GM13976 (cell line): ENCODE data around the gene ZHX3.

Source experiments
- DNase-seq: peaks from one replicate; pipeline ENCODE4 v3.0.0; 2012; ENCODE audit warnings: low spot score
- CTCF ChIP-seq: IDR thresholded peaks from 2 replicates; pipeline ENCODE4 v1.5.1; 2012; ENCODE audit warnings: borderline replicate concordance, mild to moderate bottlenecking; ENCODE audit not compliant: insufficient read depth; ENCODE audit errors: extremely low read depth, missing control alignments, control extremely low read depth
- in situ Hi-C: fragments of 300-500 bp; cut with MboI; formaldehyde crosslinking; loops from one replicate; pipeline ENCODE4 v1.12.0; 2022; ENCODE audit warnings: low sequenced_read_pairs, mixed read lengths, inconsistent platforms; ENCODE audit not compliant: unreplicated experiment

ZHX3 gene

GRCh38 chr20:41258474-41258873 lies 59.1 kb downstream of the ZHX3 start:
- in situ Hi-C loops, result no loop called here
- no peak for DNase-seq
- no peak for TF ChIP-seq CTCF

DNA sequence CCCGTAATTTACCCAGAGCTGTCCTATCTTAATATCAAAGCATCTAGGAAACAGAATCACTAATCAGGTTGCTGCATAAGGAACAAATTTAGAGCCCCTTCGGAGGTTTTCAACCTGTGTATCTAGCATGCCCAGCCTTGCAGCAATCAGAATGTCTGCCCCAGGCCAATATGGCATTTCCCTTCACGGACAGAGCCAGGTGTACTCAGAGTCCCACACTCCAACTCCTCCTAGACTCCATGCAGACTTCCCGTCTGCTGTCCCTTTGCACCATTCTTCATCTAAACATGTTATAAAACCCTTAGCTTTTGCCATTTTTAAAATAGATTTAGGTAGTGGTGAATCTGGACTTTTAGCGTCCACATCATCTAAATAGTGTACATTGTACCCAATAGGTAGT lies 61.0 kb downstream of the ZHX3 start:
- TF ChIP-seq CTCF, result no peak
- in situ Hi-C loops, result no loop called here
- DNase-seq, result no peak

DNA sequence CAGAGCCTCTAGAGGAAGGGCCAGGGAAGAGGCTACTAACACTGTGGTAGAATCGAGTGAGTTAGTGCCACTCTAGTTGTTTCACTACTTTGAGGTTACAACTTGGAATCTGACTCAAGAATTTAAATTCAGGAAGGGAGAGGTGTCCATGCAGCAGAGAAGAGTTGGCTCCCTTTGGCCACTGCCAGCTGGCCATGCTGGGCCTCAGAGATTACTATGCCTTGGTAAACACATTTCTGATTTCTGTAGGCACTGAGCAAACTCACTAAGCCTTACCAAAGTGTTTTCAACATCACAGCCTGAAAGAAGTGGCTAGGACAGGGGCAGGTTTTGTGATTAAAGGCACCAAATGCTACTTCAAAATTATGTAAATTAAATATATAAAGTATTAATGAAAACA lies 61.9 kb downstream of the ZHX3 start:
- no peak for TF ChIP-seq CTCF
- in situ Hi-C loops, result no loop called here
- no peak for DNase-seq

DNA sequence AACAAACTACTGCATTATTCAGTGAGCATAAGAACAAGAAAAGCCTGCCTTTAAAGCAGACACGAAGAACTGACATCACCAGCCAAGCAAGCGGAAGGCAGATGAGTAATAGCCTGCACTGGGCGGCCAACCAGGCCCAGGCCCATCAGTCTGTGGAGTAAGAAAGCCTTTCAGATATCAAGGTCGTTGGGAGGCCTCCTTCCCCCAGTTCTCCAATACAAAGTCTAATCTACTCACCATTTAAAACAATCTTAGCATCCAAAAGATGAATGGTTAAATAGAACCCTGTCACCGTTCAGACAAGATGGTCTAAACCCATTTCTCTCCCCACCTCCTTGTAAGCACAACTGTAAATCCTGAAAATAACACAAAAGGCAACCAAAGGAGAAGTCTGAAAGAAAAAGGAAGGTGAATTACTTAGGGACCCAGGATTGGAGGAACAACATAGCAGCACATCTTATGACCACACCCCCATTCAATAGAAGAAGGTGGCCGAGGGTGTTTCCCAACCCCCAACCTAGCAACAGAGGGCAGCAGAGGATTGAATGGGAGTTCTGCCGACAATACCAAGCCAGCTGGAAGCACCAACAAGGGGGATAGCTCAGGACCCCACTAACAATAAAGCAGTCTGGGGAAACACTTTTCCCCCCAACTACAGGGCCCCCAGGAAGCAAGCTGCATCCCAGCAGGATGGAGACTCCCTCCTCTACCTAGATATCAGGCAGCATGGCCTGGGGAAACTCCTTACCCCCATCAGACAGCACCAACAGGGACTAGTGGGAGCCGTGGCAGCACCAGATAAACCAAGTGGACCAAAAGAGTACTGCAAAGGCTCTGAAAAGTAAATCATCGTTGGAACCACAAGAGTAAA lies 67.9 kb downstream of the ZHX3 start:
- TF ChIP-seq CTCF, result peak; percentile 39
- peak; percentile 40 for DNase-seq
- in situ Hi-C loops, result no loop called here

DNA sequence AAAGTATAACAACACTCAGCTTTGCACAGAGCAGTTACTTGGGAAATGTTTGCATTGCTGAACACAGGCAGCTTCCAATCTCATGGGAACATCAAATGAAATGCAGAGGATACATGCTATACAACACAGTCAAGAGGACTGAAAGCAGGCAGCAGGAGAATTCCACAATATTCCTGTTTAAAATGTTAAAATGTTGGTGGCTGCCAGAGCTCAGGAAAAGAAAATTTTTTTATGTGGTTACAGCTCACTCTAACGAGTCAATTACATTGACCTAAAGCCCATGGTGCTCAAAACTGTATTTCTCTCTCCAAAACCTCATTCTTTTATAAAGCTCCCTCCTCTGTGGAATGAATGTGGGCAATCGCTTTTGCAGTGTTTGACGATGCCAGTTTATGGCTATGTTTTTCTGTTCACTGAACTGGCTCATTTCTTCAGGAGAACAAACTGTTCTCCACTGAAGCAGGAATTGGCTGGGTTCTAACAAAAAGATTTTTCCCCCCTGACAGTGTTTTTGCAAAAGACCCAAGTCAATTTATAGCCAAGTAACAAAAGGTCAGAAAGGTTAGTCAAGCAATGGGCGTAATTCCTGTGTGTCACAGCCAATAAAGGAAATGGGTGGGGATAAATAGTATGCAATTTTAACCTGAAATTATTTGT lies 69.0 kb downstream of the ZHX3 start:
- in situ Hi-C loops, result no loop called here

GRCh38 chr20:41247523-41248367 lies 69.8 kb downstream of the ZHX3 start:
- DNase-seq, result no peak
- no peak for TF ChIP-seq CTCF
- in situ Hi-C loops, result no loop called here

More for the DNA sequence above, 69.0 kb downstream of the ZHX3 start:
- no peak for TF ChIP-seq CTCF
- no peak for DNase-seq
